PC-9 (cell line): ENCODE measurements around the gene INSYN2B.

Source experiments
- CTCF ChIP-seq: fragments of 200-600 bp; sonication (generic); conservative IDR thresholded peaks from 2 replicates; pipeline ENCODE4 v1.6.1; 2017; ENCODE audit warnings: mixed run types, antibody characterized with exemption, mild to moderate bottlenecking, moderate library complexity
- EZH2 ChIP-seq: fragments of 200-600 bp; sonication (generic); IDR thresholded peaks from 2 replicates; pipeline ENCODE4 v1.8.0; 2017; ENCODE audit warnings: antibody characterized with exemption, low read depth

- no peak for TF ChIP-seq CTCF
- TF ChIP-seq EZH2 = no peak
Observed at GRCh38 chr5:169836835-169837536, 143.3 kb downstream of the INSYN2B start.
